HepG2 (cell line): ENCODE results near the gene SLC6A17. TPM values are rescaled to one million over a fixed set of nuclear protein-coding genes. Genes with fewer than 3 reads are reported as not detected.

Experiments used
- ARID2 ChIP-seq: sonication (generic); formaldehyde crosslinking; IDR thresholded peaks from 2 replicates; pipeline ENCODE4 v1.8.1; 2022; ENCODE audit warnings: mild to moderate bottlenecking, missing genetic modification reagents, borderline replicate concordance
- ATF2 ChIP-seq: sonication (generic); formaldehyde crosslinking; IDR thresholded peaks from 2 replicates; pipeline ENCODE4 v1.4.0; 2020; ENCODE audit warnings: missing genetic modification reagents
- EHMT2 ChIP-seq: fragments of 200-600 bp; sonication (generic); IDR thresholded peaks from 2 replicates; pipeline ENCODE4 v1.7.0; 2017; ENCODE audit warnings: antibody characterized with exemption, low read depth, low read length, borderline replicate concordance
- FOSL2 ChIP-seq: sonication (generic); formaldehyde crosslinking; IDR thresholded peaks from 2 replicates; pipeline ENCODE4 v1.4.0; 2020; ENCODE audit warnings: missing genetic modification reagents
- NFKB2 ChIP-seq: sonication (generic); formaldehyde crosslinking; IDR thresholded peaks from 2 replicates; pipeline ENCODE4 v1.4.0; 2020; ENCODE audit warnings: missing genetic modification reagents, borderline replicate concordance
- RBM22 ChIP-seq: fragments of 200-400 bp; formaldehyde crosslinking; optimal IDR thresholded peaks from 2 replicates; pipeline ENCODE3; 2017; ENCODE audit warnings: mild to moderate bottlenecking, low read length, moderate library complexity
- TCF12 ChIP-seq, 2 experiments: fragments of 450-650 bp in 1 of 2; sonication (generic) in 1 of 2; formaldehyde crosslinking in 1 of 2; IDR thresholded peaks; 2 replicates each; pipeline versions ENCODE4 v1.6.1 to v1.8.0; 2017 to 2022; ENCODE audit warnings: antibody characterized with exemption in 1 of 2, mild to moderate bottlenecking in 1 of 2, missing genetic modification reagents in 1 of 2, moderate library complexity in 1 of 2
- ZBTB21 ChIP-seq: sonication (generic); formaldehyde crosslinking; IDR thresholded peaks from 2 replicates; pipeline ENCODE4 v1.4.0; 2020; ENCODE audit warnings: missing genetic modification reagents
- ZFP36L1 ChIP-seq: sonication (generic); formaldehyde crosslinking; IDR thresholded peaks from 2 replicates; pipeline ENCODE4 v1.8.0; 2022; ENCODE audit warnings: mild to moderate bottlenecking, missing genetic modification reagents, moderate library complexity
- ZFX ChIP-seq: sonication (generic); formaldehyde crosslinking; IDR thresholded peaks from 2 replicates; pipeline ENCODE4 v1.4.0; 2020; ENCODE audit warnings: mild to moderate bottlenecking, low read depth, missing genetic modification reagents, moderate library complexity
- ZNF253 ChIP-seq: sonication (generic); formaldehyde crosslinking; IDR thresholded peaks from 2 replicates; pipeline ENCODE4 v1.8.0; 2022; ENCODE audit warnings: mild to moderate bottlenecking, missing genetic modification reagents, borderline replicate concordance
- ZNF333 ChIP-seq: sonication (generic); formaldehyde crosslinking; IDR thresholded peaks from 2 replicates; pipeline ENCODE4 v1.4.0; 2020; ENCODE audit warnings: mild to moderate bottlenecking, missing genetic modification reagents, borderline replicate concordance
- ZNF790 ChIP-seq: sonication (generic); formaldehyde crosslinking; IDR thresholded peaks from 2 replicates; pipeline ENCODE4 v1.8.0; 2022; ENCODE audit warnings: missing genetic modification reagents, mild to moderate bottlenecking, borderline replicate concordance
- polyA plus RNA-seq, 8 experiments: library from polyadenylated mRNA; depleted of rRNA in 3 of 8; stranded (reverse) in 7 of 8; unstranded in 1 of 8; fragments of >200 nt; fragmentation: Illumina TruSeq in 4 of 8; extraction: Trizol in 4 of 8; gene quantifications; 2 replicates each; pipeline versions ENCODE4 v1.2.1 to v1.2.3, GENCODE V29; 2011 to 2016; ENCODE audit warnings: low read depth in 4 of 8, missing spikeins in 1 of 8, mixed read lengths in 1 of 8; ENCODE audit not compliant: insufficient read depth in 1 of 8
- total RNA-seq, 5 experiments: library from RNA; depleted of rRNA; stranded (reverse); fragments of >200 nt; fragmentation: Illumina TruSeq; extraction: Trizol; gene quantifications; 2 replicates each; pipeline ENCODE4 v1.2.3, GENCODE V29; 2016; ENCODE audit warnings: low read depth in 1 of 5
- TF ChIP-seq, protein P1 (sequence below): sonication (generic); formaldehyde crosslinking; IDR thresholded peaks from 2 replicates; pipeline ENCODE4 v1.4.0; 2020; ENCODE audit warnings: missing genetic modification reagents
- TF ChIP-seq, protein P2 (sequence below): sonication (generic); formaldehyde crosslinking; IDR thresholded peaks from 2 replicates; pipeline ENCODE4 v1.4.0; 2020; ENCODE audit warnings: missing genetic modification reagents
- TF ChIP-seq, protein P3 (sequence below): sonication (generic); formaldehyde crosslinking; conservative IDR thresholded peaks from 2 replicates; pipeline ENCODE4 v1.4.0; 2020; ENCODE audit warnings: missing genetic modification reagents

Gene SLC6A17
- total and polyA plus RNA-seq, 2 of the 13 experiments (the other 11 are each of a cell fraction or from before 2014, with no cell fraction given), result not detected

- TF ChIP-seq, protein P1, sequence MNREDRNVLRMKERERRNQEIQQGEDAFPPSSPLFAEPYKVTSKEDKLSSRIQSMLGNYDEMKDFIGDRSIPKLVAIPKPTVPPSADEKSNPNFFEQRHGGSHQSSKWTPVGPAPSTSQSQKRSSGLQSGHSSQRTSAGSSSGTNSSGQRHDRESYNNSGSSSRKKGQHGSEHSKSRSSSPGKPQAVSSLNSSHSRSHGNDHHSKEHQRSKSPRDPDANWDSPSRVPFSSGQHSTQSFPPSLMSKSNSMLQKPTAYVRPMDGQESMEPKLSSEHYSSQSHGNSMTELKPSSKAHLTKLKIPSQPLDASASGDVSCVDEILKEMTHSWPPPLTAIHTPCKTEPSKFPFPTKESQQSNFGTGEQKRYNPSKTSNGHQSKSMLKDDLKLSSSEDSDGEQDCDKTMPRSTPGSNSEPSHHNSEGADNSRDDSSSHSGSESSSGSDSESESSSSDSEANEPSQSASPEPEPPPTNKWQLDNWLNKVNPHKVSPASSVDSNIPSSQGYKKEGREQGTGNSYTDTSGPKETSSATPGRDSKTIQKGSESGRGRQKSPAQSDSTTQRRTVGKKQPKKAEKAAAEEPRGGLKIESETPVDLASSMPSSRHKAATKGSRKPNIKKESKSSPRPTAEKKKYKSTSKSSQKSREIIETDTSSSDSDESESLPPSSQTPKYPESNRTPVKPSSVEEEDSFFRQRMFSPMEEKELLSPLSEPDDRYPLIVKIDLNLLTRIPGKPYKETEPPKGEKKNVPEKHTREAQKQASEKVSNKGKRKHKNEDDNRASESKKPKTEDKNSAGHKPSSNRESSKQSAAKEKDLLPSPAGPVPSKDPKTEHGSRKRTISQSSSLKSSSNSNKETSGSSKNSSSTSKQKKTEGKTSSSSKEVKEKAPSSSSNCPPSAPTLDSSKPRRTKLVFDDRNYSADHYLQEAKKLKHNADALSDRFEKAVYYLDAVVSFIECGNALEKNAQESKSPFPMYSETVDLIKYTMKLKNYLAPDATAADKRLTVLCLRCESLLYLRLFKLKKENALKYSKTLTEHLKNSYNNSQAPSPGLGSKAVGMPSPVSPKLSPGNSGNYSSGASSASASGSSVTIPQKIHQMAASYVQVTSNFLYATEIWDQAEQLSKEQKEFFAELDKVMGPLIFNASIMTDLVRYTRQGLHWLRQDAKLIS (CRISPR knock-in tag), result no peak
- TF ChIP-seq TCF12 (IDR thresholded peaks at IDR 0.05), result no peak
- no peak for TF ChIP-seq TCF12 (CRISPR knock-in tag; IDR thresholded peaks at IDR 0.05)
- no peak for TF ChIP-seq ZNF333 (CRISPR knock-in tag)
- peak; percentile 86; the same call in 1 of the 2 replicates for TF ChIP-seq EHMT2
- TF ChIP-seq, protein P2, sequence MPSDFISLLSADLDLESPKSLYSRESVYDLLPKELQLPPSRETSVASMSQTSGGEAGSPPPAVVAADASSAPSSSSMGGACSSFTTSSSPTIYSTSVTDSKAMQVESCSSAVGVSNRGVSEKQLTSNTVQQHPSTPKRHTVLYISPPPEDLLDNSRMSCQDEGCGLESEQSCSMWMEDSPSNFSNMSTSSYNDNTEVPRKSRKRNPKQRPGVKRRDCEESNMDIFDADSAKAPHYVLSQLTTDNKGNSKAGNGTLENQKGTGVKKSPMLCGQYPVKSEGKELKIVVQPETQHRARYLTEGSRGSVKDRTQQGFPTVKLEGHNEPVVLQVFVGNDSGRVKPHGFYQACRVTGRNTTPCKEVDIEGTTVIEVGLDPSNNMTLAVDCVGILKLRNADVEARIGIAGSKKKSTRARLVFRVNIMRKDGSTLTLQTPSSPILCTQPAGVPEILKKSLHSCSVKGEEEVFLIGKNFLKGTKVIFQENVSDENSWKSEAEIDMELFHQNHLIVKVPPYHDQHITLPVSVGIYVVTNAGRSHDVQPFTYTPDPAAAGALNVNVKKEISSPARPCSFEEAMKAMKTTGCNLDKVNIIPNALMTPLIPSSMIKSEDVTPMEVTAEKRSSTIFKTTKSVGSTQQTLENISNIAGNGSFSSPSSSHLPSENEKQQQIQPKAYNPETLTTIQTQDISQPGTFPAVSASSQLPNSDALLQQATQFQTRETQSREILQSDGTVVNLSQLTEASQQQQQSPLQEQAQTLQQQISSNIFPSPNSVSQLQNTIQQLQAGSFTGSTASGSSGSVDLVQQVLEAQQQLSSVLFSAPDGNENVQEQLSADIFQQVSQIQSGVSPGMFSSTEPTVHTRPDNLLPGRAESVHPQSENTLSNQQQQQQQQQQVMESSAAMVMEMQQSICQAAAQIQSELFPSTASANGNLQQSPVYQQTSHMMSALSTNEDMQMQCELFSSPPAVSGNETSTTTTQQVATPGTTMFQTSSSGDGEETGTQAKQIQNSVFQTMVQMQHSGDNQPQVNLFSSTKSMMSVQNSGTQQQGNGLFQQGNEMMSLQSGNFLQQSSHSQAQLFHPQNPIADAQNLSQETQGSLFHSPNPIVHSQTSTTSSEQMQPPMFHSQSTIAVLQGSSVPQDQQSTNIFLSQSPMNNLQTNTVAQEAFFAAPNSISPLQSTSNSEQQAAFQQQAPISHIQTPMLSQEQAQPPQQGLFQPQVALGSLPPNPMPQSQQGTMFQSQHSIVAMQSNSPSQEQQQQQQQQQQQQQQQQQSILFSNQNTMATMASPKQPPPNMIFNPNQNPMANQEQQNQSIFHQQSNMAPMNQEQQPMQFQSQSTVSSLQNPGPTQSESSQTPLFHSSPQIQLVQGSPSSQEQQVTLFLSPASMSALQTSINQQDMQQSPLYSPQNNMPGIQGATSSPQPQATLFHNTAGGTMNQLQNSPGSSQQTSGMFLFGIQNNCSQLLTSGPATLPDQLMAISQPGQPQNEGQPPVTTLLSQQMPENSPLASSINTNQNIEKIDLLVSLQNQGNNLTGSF (CRISPR knock-in tag), result no peak
- no peak for TF ChIP-seq ZNF790
- peak; percentile 48; the same call in 1 of the 2 replicates for TF ChIP-seq NFKB2 (CRISPR knock-in tag)
- TF ChIP-seq RBM22, result no peak
- TF ChIP-seq ARID2 (CRISPR knock-in tag), result no peak
- TF ChIP-seq ATF2, result peak; percentile 62; the same call in 1 of the 2 replicates
- peak; percentile 33; the same call in 1 of the 2 replicates for TF ChIP-seq ZBTB21
- TF ChIP-seq ZNF253, result no peak
- 0 out of 2 replicates have a peak, but pooled peaks have one; percentile 59 for TF ChIP-seq ZFP36L1
- TF ChIP-seq FOSL2 (CRISPR knock-in tag), result peak; percentile 46; the same call in 1 of the 2 replicates
- TF ChIP-seq, protein P3, sequence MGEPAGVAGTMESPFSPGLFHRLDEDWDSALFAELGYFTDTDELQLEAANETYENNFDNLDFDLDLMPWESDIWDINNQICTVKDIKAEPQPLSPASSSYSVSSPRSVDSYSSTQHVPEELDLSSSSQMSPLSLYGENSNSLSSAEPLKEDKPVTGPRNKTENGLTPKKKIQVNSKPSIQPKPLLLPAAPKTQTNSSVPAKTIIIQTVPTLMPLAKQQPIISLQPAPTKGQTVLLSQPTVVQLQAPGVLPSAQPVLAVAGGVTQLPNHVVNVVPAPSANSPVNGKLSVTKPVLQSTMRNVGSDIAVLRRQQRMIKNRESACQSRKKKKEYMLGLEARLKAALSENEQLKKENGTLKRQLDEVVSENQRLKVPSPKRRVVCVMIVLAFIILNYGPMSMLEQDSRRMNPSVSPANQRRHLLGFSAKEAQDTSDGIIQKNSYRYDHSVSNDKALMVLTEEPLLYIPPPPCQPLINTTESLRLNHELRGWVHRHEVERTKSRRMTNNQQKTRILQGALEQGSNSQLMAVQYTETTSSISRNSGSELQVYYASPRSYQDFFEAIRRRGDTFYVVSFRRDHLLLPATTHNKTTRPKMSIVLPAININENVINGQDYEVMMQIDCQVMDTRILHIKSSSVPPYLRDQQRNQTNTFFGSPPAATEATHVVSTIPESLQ (CRISPR knock-in tag), result no peak
- TF ChIP-seq ZFX, result no peak
Measured at GRCh38 chr1:110155878-110156522, 5.7 kb downstream of the SLC6A17 start (continued).
